Activated naive CD8-positive, alpha-beta T cell treated with anti-CD3 and anti-CD28 coated beads, Interleukin-2, amount 10 ng/mL, durations not matched to agents 7 days and 5 days (primary cell): Measurements from ENCODE around the gene HEG1. TPM values are rescaled to one million over a fixed set of nuclear protein-coding genes. Genes with fewer than 3 reads are reported as not detected.

Experiments
- ATAC-seq: fragments of 150-1000 bp; cut with Tn5 transposase; one replicate; pipeline ENCODE4 v1.10.0; 2021; ENCODE audit warnings: low read depth, moderate library complexity
- POLR2A ChIA-PET: fragments of 350-600 bp; sonication (Branson Sonifier 250); formaldehyde crosslinking; loops from one replicate; lab custom pipeline; 2021; ENCODE audit warnings: antibody characterized with exemption; lab: Charles Lee
- DNase-seq: peaks from one replicate; pipeline ENCODE4 v3.0.0; 2021
- H3K27ac Mint-ChIP-seq: one replicate; pipeline ENCODE4 v1.8.0; 2022; ENCODE audit warnings: mild to moderate bottlenecking, mixed read lengths
- H3K27me3 Mint-ChIP-seq: one replicate; pipeline ENCODE4 v1.8.0; 2022; ENCODE audit warnings: mild to moderate bottlenecking, moderate library complexity, mixed read lengths
- H3K36me3 Mint-ChIP-seq: one replicate; pipeline ENCODE4 v1.8.0; 2021; ENCODE audit warnings: mild to moderate bottlenecking, mixed read lengths
- H3K4me1 Mint-ChIP-seq: one replicate; pipeline ENCODE4 v1.8.0; 2021; ENCODE audit warnings: mixed read lengths
- H3K4me3 Mint-ChIP-seq: one replicate; pipeline ENCODE4 v1.8.0; 2022; ENCODE audit warnings: mild to moderate bottlenecking, moderate library complexity, mixed read lengths
- H3K9me3 Mint-ChIP-seq: one replicate; pipeline ENCODE4 v1.8.0; 2021; ENCODE audit warnings: mixed read lengths
- total RNA-seq, 2 experiments: library from RNA; stranded (reverse); gene quantifications; one replicate each; pipeline ENCODE4 v1.2.3, GENCODE V29; 2021

HEG1 gene
- total RNA-seq, 2 experiments from 2014 or later: 49.1 to 49.5 TPM

DNA sequence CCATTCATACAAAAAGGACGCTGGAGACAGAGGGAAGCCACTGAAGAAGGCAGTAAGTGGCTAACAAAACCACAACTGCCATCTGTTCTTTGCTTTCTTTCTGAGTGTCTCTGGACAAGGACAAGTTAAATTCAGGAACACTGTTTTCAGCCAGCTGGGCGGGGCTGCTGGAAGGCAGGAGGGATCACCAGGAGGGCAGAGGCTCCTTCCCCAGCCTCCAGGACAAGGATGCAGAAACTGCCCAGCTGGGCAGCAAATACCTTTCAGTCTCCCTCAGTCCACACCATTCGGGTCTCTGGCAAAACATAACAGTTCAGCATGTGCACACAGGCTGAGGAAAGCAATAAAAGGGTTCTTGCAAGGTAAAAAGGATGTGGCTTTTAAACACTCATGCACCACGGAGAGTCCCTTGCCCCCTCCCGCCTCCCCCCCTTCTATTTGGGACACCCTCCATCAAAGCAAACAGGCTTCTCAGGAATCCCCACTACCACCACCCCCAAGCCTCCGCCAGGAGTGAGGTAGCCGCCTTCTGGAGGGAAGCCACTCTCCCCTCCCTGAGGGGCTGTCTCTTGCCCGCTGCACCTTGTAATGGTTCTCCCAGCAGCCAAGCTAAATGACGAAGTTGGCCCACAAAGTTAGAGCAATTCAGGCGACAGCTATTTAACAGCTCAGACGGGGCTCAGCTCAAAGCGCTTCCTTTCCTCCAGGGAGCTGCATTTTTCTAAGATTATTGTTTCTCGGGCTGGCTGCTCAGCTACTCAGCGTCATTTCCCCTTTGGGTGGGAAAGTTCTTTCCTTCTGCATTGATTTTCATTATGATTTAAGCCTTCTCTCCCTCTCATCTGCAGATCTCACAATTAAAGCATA, 3.8 kb downstream of the HEG1 start:
- H3K36me3 Mint-ChIP-seq: peaks cover 33% of the 10 kb centered on the region
- H3K9me3 Mint-ChIP-seq: no peaks in the 10 kb centered on the region
- H3K27ac Mint-ChIP-seq: peak overlapping the region; percentile 96
- no peaks in the 10 kb centered on the region for H3K27me3 Mint-ChIP-seq
- H3K4me1 Mint-ChIP-seq: peaks cover 54% of the 10 kb centered on the region
- DNase-seq (peak; percentile 73), ATAC-seq (peak; percentile 63)
- POLR2A ChIA-PET: interaction anchor here (0.6 to 4.0 kb wide), 13 partner anchors 19 to 330 kb away, joined by 3 to 31 read pairs (median 4); no protein-coding TSS in a partner anchor
- H3K4me3 Mint-ChIP-seq: peak overlapping the region; percentile 97

GRCh38 chr3:125051205-125051604, 4.6 kb downstream of the HEG1 start:
- POLR2A ChIA-PET: interaction anchor here (1.7 to 4.0 kb wide), 3 partner anchors 68 to 90 kb away, joined by 9 to 31 read pairs (median 11); no protein-coding TSS in a partner anchor
- Mint-ChIP-seq H3K27me3 (no peaks in the 10 kb centered on the region), H3K36me3 (peaks cover 35% of the 10 kb centered on the region), H3K4me1 (peaks cover 52% of the 10 kb centered on the region), H3K4me3 (peak overlapping the region; percentile 97), H3K27ac (peak overlapping the region; percentile 96), H3K9me3 (no peaks in the 10 kb centered on the region)
- ATAC-seq (no peak), DNase-seq (no peak)

DNA sequence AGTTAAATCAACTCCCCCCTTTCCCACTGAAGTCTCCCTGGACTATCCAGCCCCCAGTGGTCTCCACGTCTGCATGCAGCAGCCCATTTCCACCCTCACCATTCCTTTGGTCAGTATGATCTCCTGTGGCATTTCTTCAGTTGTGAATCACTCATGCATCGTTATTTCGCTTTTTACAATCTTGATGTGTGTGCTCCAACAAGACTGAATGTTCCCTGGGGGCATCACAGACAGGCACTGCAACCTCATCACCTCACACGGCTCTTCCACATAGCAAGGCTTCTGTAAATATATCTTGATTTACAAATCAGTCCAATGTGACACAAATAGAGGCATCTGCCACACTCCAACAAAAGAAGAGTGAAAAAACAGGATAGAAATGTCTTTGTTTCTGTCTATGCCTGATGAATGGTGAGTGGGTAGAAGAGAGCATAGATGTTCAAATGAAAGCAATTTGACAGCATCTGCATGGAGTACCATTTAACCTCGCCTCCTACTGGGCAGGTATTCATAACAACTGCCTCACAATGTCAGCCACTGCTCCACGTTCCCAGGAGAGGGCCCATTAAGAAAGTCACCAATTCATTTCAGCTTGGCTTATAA, 5.2 kb downstream of the HEG1 start:
- DNase-seq: no peak
- H3K36me3 Mint-ChIP-seq: peaks cover 35% of the 10 kb centered on the region
- no peaks in the 10 kb centered on the region for H3K9me3 Mint-ChIP-seq
- peaks cover 52% of the 10 kb centered on the region for H3K4me1 Mint-ChIP-seq
- no peak for ATAC-seq
- POLR2A ChIA-PET: interaction anchor here (0.7 to 4.0 kb wide), 2 partner anchors 91 to 191 kb away, joined by 6 to 31 read pairs; no protein-coding TSS in a partner anchor
- H3K4me3 Mint-ChIP-seq: peak overlapping the region; percentile 39
- H3K27me3 Mint-ChIP-seq: no peaks in the 10 kb centered on the region
- H3K27ac Mint-ChIP-seq: peak overlapping the region; percentile 38

- H3K4me1 Mint-ChIP-seq: peaks cover 37% of the 10 kb centered on the region
- ATAC-seq (no peak), DNase-seq (no peak)
- no peak overlapping the region for H3K27ac Mint-ChIP-seq
- H3K36me3 Mint-ChIP-seq: peaks cover 34% of the 10 kb centered on the region
- no peaks in the 10 kb centered on the region for H3K9me3 Mint-ChIP-seq
- POLR2A ChIA-PET: no interaction called here
- H3K4me3 Mint-ChIP-seq: no peak overlapping the region
- no peaks in the 10 kb centered on the region for H3K27me3 Mint-ChIP-seq
Measured at GRCh38 chr3:125048282-125048681, 7.5 kb downstream of the HEG1 start.

DNA sequence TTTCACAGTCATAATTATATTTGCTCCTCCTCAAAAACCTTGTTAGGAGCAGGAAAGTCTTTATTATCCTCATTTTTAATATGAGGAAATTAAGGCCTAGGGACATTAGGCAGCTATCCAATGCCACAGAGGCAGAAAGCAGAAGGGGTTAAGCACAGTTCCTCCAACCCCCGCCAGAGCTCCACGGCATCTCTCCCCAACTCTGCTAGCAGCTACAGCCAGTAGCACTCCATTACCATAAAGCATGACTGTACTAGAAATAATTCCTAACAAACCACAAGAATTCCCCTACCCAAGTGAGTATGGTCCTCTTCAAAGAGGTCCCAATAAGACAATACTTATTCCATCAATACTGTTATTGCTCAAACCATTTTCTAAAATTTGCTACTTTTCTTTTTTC, 9.8 kb downstream of the HEG1 start:
- no peak overlapping the region for H3K4me3 Mint-ChIP-seq
- ATAC-seq: no peak
- H3K4me1 Mint-ChIP-seq: peaks cover 20% of the 10 kb centered on the region
- POLR2A ChIA-PET: interaction anchor here (1.1 kb wide), 1 partner anchor 13 kb away, joined by 4 read pairs; no protein-coding TSS in a partner anchor
- DNase-seq: no peak
- no peak overlapping the region for H3K27ac Mint-ChIP-seq
- peaks cover 43% of the 10 kb centered on the region for H3K36me3 Mint-ChIP-seq
- H3K9me3 Mint-ChIP-seq: no peaks in the 10 kb centered on the region
- H3K27me3 Mint-ChIP-seq: no peaks in the 10 kb centered on the region

GRCh38 chr3:125045194-125045593, 10.6 kb downstream of the HEG1 start:
- POLR2A ChIA-PET: interaction anchor here (1.1 kb wide), 1 partner anchor 12 kb away, joined by 4 read pairs; no protein-coding TSS in a partner anchor
- Mint-ChIP-seq H3K36me3 (peaks cover 38% of the 10 kb centered on the region), H3K27me3 (no peaks in the 10 kb centered on the region), H3K4me1 (peaks cover 14% of the 10 kb centered on the region), H3K4me3 (no peak overlapping the region), H3K27ac (no peak overlapping the region), H3K9me3 (no peaks in the 10 kb centered on the region)
- ATAC-seq (no peak), DNase-seq (no peak)

DNA sequence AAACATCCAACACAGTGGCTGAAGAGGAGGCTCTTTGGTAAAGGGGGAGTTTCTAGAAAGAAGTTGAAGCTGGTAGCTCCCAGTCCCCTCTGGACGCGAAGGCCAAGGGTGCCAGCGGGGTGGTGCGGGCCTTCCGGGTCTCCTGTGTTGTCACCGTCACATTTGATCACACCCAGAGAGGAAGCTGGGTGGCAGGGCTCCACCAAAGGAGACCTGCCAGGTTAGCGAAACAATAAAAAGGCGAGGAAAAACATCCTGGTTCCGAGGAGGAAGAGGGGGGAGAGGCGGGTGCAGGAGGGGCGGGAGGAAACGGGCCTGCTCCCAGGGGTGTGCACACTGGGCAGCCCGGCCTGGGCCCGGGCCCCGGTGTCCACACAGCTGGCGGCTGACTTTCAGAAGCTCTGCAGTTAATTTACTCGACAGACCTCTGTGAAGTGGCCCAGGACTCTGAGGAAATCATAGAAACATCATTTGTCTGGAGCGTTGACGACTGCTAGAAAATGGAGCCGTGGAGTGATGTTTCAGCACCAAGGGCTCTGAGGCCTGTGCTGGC, 12.1 kb downstream of the HEG1 start:
- ATAC-seq: no peak
- no peak for DNase-seq
- no peaks in the 10 kb centered on the region for H3K27me3 Mint-ChIP-seq
- peaks cover 14% of the 10 kb centered on the region for H3K4me1 Mint-ChIP-seq
- no peak overlapping the region for H3K4me3 Mint-ChIP-seq
- H3K36me3 Mint-ChIP-seq: peaks cover 43% of the 10 kb centered on the region
- no peak overlapping the region for H3K27ac Mint-ChIP-seq
- POLR2A ChIA-PET: interaction anchor here (1.5 kb wide), 1 partner anchor 11 kb away, joined by 4 read pairs; no protein-coding TSS in a partner anchor
- H3K9me3 Mint-ChIP-seq: no peaks in the 10 kb centered on the region

- Mint-ChIP-seq H3K27me3 (no peaks in the 10 kb centered on the region), H3K4me1 (peaks cover 15% of the 10 kb centered on the region), H3K27ac (no peak overlapping the region), H3K4me3 (no peak overlapping the region), H3K9me3 (no peaks in the 10 kb centered on the region), H3K36me3 (peaks cover 45% of the 10 kb centered on the region)
- DNase-seq: no peak
- POLR2A ChIA-PET: interaction anchor here (1.5 kb wide), 1 partner anchor 10 kb away, joined by 4 read pairs; no protein-coding TSS in a partner anchor
- ATAC-seq: no peak
Measured at GRCh38 chr3:125042725-125043406, 12.9 kb downstream of the HEG1 start.

GRCh38 chr3:125039131-125040100, 16.4 kb downstream of the HEG1 start:
- Mint-ChIP-seq H3K36me3 (peaks cover 61% of the 10 kb centered on the region), H3K27ac (no peak overlapping the region), H3K4me1 (peaks cover 24% of the 10 kb centered on the region), H3K27me3 (no peaks in the 10 kb centered on the region), H3K9me3 (peaks cover 9% of the 10 kb centered on the region), H3K4me3 (no peak overlapping the region)
- no peak for ATAC-seq
- no peak for DNase-seq
- POLR2A ChIA-PET: no interaction called here

GRCh38 chr3:125037498-125038150, 18.2 kb downstream of the HEG1 start:
- H3K27me3 Mint-ChIP-seq: no peaks in the 10 kb centered on the region
- no peak for ATAC-seq
- H3K27ac Mint-ChIP-seq: no peak overlapping the region
- H3K4me1 Mint-ChIP-seq: peaks cover 29% of the 10 kb centered on the region
- peaks cover 66% of the 10 kb centered on the region for H3K36me3 Mint-ChIP-seq
- POLR2A ChIA-PET: interaction anchor here (0.5 kb wide), 1 partner anchor 226 kb away, joined by 3 read pairs; no protein-coding TSS in a partner anchor
- DNase-seq: no peak
- peaks cover 9% of the 10 kb centered on the region for H3K9me3 Mint-ChIP-seq
- no peak overlapping the region for H3K4me3 Mint-ChIP-seq

- no peaks in the 10 kb centered on the region for H3K27me3 Mint-ChIP-seq
- ATAC-seq (peak; percentile 84), DNase-seq (no peak)
- POLR2A ChIA-PET: interaction anchor here (0.6 kb wide), 1 partner anchor 8 kb away, joined by 3 read pairs; no protein-coding TSS in a partner anchor
- peaks cover 10% of the 10 kb centered on the region for H3K9me3 Mint-ChIP-seq
- peaks cover 71% of the 10 kb centered on the region for H3K36me3 Mint-ChIP-seq
- peak overlapping the region; percentile 26 for H3K27ac Mint-ChIP-seq
- H3K4me3 Mint-ChIP-seq: peak overlapping the region; percentile 14
- peaks cover 34% of the 10 kb centered on the region for H3K4me1 Mint-ChIP-seq
Measured at GRCh38 chr3:125035217-125035616, 20.6 kb downstream of the HEG1 start.
